Upper lobe of left lung (tissue), 4 donors: ENCODE data around the gene PCDHAC2.

ENCODE experiments used
- EP300 ChIP-seq, 4 donors: sonication (generic); formaldehyde crosslinking; IDR thresholded peaks; one replicate each; pipeline ENCODE4 v1.5.1; 2017; ENCODE audit warnings: antibody characterized with exemption in 4 of 4, control low read depth in 2 of 4
- POLR2A ChIP-seq, 4 donors: fragments of 450-650 bp; IDR thresholded peaks; one replicate each; pipeline ENCODE4 v1.5.1; 2016 to 2017; ENCODE audit warnings: antibody characterized with exemption in 4 of 4, mild to moderate bottlenecking in 2 of 4
- TF ChIP-seq, protein P1 (sequence below), 6 experiments: fragments of 450-650 bp in 4 of 6; fragments of 200-600 bp in 2 of 6; sonication (generic) in 2 of 6; IDR thresholded peaks; one replicate each; pipeline ENCODE4 v1.5.1; 2016 to 2019; ENCODE audit warnings: antibody characterized with exemption in 6 of 6

DNA sequence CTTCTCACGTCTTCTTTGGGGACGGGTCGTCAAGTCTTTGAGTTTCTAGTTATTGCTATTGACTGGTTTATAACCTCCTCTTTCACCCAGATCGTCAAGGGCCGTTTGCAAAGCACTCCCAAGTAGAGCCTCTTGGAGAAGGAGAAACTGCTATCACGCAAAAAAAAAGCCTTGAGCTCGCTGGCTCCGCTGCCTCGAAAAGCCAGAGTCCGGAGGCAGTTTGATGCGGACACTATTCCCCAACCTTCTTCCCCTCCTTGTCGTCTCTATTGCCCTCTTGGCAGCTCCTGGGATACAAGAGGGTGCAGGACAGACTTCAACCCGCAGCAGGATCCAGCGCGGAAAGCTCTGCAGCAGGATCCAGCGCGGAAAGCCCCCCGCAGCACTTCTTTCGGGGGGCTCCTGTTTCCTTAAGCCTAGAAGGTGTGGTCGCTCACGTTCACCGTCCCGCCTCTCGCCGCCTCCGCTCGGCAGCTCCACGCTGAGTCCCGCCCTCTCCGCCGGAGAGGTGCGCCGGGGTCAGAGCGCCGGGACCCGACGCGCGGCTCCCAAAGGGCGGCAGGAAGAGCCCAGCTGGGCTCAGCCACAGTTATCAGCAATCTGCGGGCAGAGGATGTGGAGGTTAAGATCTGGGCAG lies 40.4 kb upstream of the PCDHAC2 start, which contains the start of gene PCDHAC1:
- TF ChIP-seq, protein P1, sequence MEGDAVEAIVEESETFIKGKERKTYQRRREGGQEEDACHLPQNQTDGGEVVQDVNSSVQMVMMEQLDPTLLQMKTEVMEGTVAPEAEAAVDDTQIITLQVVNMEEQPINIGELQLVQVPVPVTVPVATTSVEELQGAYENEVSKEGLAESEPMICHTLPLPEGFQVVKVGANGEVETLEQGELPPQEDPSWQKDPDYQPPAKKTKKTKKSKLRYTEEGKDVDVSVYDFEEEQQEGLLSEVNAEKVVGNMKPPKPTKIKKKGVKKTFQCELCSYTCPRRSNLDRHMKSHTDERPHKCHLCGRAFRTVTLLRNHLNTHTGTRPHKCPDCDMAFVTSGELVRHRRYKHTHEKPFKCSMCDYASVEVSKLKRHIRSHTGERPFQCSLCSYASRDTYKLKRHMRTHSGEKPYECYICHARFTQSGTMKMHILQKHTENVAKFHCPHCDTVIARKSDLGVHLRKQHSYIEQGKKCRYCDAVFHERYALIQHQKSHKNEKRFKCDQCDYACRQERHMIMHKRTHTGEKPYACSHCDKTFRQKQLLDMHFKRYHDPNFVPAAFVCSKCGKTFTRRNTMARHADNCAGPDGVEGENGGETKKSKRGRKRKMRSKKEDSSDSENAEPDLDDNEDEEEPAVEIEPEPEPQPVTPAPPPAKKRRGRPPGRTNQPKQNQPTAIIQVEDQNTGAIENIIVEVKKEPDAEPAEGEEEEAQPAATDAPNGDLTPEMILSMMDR (IDR thresholded peaks at IDR 0.05) = no peak
- TF ChIP-seq POLR2A (IDR thresholded peaks at IDR 0.05) (no peak), EP300 (IDR thresholded peaks at IDR 0.05) (no peak)
